Suppressor macrophage (primary cell): ENCODE measurements around the gene ATP2B2.

Experiments
- DNase-seq, 4 experiments: peaks; one replicate each; pipeline ENCODE4 v3.0.0-alpha.2; 2020 to 2022

The ATP2B2 gene

DNA sequence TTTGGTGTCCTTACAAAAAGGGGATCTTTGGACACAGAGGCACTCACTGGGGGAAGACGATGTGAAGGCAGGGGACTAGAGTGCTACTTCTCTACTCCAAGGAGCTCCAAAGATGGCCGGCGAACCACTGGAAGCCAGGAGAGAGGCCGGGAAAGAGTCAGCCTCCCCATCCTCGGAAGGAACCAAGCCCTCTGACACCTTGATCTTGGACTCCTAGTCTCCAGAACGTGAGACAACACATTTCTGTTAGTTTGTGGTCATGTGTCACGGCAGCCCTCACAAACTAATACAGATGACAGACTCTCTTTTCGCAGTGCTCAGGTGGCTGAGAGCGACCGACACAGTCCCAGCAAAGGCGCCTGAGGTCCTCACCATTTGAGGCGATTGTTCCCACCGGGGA is 24.4 kb upstream of the ATP2B2 start:
- no peak for DNase-seq

GRCh38 chr3:10528046-10528445 is 22.7 kb upstream of the ATP2B2 start:
- no peak for DNase-seq

GRCh38 chr3:10527295-10528001 is 22.1 kb upstream of the ATP2B2 start:
- no peak for DNase-seq

DNA sequence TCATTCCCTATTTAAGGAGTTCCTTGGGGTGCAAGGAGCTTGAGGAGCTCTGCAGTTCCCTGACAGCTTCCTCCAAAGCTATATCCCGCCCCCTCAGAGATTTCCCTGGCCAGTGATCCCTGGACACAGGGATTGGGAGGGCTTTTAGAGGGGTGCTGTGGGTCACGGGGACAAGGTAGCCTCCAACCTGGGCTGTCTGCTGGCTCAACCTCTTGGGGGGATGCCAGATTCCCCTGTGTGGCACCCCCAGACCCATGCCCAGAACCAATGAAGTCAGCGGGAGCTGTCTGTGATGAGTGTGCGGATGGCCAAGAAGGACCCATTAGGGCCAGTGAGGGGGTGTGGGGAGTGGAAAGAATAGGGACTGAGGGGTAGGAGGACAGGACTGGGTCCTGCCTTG is 21.0 kb upstream of the ATP2B2 start:
- DNase-seq, result no peak

DNA sequence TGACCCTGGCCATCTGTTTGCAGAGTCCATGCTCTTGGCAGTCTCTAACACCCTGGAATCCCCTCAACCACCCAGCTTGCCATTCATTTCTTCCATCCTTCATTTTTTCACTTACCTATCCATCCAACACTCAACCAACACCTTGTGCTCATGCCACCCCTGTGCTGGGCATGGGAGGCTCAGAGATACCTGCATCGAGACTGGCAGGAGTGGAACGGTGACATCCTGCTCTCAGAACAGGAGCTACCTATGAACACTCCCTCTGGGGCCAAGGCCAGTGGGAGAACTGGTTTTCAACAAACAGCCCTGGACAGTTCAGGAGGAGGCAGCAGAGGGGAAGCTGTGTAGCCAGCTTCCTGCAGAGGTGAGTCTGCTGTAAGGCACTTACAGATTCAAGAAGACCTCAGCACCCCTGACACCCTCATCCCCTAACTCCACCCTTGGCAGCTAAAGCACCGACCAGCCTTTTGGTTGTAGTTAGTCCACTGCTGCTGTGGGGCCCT is 19.5 kb upstream of the ATP2B2 start:
- DNase-seq, result no peak

DNA sequence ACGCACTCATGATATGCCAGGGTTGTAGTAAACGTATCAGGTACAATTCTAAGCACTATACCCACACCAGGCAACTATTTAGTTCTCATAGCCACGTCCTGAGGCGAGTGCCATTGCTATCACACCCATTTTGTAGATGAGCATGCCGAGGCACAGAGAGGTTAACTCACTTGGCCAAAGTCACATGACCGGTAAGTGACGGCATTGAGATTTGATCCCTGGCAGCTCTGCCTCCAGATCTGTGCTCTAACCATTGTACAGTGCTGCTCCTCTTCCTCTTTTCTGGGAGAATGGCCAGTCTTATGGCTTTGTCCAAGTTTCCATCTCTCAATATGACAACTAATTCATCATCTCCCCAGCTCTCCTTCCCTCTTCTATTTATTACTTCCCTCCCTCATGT is 18.9 kb upstream of the ATP2B2 start:
- no peak for DNase-seq

DNA sequence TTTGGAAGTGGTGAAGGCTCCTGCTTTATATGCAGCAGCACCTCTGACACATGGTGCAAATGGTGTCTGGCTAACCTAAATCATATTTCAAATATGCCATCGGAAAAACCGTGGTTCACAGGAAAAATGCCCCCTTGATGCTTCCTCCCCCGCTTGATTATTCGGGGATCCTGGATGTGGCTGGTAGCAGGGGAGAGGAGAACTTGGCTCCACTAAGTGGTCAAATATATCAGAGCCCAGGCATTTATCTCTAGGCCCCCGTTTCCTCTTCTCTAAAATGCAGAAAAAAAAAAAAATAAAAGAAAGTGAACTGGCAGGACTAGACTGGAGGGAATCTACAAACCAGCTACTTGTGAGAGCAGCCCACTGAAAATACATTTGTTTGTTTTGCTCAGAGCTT is 18.2 kb upstream of the ATP2B2 start:
- no peak for DNase-seq

GRCh38 chr3:10522646-10523303 is 17.4 kb upstream of the ATP2B2 start:
- no peak for DNase-seq

DNA sequence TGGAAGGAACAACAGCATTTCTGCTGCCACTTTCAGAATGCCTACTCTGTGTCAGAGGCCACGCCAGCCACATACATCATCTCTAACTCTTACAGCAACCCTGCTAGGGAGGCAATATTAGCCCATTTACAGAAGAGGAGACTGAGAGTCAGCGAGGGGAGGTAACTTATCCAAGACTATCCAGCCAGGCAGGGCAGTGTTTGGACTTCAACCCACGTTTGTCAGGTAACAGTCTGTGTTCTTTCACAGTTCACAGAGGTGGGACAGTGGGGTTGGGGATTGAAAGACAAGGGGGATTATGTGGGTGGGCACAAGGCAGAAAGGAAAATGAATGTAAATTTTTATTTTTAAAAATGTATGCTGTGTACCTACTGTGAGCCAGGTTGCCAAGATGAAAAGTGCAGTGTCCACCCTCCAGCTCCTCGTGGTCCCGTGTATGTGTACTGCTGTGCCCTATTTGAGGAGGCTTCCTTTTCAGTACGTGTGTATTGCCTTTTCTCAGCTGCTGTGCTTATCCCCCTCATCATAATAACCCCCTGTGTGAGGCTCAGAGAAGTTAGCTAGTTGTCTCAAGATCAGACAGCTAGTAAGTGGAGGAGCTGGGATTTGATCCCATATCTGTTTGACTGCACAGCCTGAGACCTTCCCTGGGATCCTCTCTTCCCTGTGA is 16.5 kb upstream of the ATP2B2 start:
- DNase-seq, result no peak

DNA sequence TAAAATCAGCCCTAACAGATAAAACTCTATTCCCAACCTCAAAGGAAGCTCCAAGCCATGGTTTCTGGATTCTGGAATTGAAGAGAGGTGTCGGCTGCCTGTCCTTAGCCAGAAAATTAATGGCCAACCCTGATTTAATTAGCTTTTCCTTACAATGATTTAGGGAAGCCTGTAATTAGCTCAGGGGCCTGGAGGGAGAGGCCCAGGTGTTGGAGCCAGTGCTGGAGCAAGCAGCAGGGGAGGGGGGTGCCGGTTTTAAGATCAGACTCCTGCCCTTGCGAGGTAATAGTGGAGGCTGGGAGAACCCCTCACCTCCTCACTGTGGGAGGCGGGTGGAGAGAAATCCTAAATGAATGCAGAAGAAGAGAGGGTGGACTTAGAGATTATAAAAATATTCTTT is 14.7 kb upstream of the ATP2B2 start:
- no peak for DNase-seq

GRCh38 chr3:10519236-10519635 is 13.8 kb upstream of the ATP2B2 start:
- DNase-seq, result no peak

DNA sequence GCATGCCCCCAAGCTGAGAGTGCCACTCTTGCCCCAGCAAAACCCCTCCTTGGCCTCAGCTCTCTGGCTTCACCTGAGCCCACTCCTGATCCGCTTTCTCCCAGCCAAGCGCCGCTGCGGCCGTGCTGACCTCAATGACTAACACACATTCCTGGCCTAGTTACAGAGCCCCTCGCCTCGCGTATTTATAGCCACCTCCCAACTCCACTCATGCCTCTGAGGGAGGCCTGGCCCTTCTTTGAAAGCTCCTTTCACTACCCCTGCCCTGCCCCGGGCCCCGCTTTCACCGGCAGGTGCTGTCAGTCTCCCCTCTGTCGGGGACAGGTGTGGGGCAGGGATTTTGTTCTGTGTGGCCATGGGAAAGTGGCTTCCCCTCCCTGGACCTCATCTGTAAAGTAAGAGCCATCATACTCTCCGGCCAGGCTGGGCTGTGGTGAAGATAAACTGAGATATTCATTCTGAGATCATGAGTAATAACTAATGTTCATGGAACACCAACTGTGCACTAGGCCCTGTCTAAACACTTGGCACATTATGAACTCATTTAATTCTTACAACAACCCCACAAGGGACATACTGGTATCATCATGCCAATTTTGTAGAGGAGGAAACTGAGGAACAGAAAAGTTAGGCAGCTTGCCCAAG is 13.2 kb upstream of the ATP2B2 start:
- DNase-seq, result no peak

- DNase-seq, result no peak
Measured at GRCh38 chr3:10517627-10518026, 12.2 kb upstream of the ATP2B2 start.

DNA sequence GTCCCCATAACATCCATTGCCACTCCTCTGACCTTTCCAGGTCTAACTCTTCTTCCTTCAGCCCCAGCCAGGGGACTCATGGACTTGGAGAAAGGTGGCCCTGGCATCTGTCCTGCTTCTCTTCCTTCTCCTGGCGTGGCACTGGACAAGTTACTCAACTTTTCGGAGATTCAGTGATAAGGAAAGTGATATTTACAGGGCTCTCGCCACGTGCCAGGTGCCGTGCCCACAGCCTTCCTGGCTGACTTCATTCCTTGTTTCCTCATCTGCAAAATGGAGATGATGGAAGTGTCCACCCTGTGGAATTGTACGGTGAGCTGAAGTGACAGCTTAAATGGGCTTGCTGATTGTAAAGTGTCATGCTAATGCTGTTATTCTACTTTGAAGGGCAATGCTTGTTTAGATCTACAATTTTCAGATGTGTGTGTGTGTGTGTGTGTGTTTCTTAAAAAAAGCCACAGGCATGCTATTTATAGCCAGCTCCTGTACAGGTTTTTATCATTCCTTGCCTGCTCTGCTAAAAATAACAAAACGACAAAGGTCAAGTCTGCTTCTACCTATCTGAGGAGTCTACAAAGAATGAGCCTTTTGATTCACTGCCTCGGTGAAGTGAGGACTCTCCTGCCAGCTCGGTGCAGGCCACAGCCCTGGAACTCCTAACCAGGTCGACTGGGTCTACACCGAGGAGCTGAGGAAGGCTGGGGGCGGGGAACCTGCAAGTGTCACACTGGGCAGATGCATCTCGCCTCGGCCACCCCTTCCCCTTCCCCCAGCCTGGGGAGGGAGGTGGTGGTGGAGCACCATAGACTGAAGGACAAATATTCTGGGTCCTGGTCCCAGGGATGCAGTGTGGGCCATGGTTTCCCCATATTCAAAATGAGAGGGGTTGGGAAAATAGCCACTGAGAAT is 11.4 kb upstream of the ATP2B2 start:
- DNase-seq, result no peak

DNA sequence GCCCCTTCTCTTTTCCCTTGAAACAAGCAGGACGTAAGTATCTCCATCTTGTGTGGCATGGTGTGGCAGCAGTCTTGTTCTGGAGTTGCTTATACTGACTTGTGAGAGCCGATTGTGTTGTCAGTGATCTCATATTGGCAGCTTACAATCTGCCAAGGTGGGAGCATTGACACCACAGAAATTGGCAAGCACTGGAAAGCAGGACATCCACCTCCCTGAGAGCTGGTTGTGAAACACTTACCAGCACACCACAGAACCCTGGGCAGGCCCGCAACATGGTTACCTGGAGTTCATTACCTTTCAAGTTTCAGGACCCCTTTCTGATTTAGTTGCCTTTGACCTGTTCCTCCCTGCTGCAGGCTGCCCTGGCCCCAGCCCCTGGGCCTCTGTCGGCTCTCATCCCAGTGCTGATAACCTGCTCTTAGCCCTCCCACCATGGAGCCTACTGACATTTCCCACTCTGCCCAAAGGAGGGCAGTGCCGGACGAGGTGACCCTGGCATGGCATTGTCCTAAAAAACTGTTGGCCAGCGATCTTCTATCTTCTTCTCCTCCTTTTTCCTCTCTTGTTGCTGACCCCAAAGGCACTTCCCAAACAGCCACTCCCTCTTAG is 10.6 kb upstream of the ATP2B2 start:
- no peak for DNase-seq

DNA sequence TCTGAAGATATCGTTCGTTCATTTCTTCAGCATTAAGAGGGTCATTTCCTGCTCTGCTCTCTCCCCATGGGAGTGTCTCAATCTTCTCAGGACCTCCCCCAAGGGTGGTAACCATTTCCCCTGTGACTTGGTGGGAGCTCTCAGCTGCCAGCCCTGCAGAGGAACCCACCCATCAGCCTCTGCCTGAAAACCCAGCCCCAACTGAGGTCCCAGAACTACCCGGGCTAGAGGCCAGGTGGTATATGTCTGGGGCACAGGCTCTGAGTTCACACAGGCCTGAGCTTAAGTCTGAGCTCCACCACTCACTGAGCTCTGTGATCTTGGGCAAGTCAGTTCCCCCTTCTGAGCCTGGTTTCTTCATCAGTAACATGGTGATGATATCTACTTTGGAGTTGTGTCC is 10.0 kb upstream of the ATP2B2 start:
- no peak for DNase-seq

- no peak for DNase-seq
Measured at GRCh38 chr3:10514407-10515069, 9.2 kb upstream of the ATP2B2 start.

DNA sequence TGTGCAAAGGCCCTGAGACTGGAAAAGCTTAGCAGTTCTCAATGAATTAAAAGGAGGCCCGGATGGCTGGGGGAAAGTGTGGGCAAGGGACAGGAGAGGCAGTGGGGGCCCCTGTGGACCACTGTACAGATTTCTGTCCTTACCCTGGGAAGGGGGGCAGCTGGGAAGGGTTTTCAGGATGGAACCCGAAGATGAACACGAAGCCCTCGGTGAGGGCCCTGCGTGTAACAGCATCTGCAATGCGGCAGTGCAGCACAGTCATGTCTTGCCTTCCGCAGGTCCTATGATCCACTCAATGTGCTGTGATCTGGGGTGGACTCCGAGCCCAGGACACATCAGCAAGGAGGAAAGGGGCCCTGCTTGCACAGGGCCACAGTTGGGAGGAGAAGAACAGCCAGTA is 7.9 kb upstream of the ATP2B2 start:
- DNase-seq, result no peak

DNA sequence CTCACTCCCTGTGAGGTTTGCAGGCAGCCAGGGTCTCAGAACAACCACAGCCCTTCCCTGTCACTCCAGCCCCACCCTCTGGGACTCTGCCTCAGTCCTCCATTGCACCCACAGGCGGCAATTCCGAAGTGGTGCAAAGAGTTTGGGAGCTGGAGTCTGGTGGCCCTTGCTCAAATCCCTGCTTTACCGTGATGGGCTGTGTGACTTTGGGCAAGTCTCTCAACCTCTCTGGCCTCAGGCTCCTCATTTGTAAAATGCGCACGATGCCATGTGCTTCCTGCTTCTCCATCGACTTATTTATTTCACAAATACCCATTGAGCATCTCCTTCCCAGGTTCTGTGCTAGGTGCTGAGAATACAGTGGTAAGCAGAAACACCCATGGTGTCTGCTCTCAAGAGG is 7.3 kb upstream of the ATP2B2 start:
- DNase-seq, result no peak

- DNase-seq, result no peak
Measured at GRCh38 chr3:10511809-10512494, 6.6 kb upstream of the ATP2B2 start.
